H1 (cell line): ENCODE measurements around the gene ECD. TPM values are rescaled to one million over a fixed set of nuclear protein-coding genes. Genes with fewer than 3 reads are reported as not detected.
A peak's percentile ranks its signal among the peaks of the same experiment; 100 is the strongest.

Experiments used
- CTCF ChIA-PET: fragments of 300-600 bp; sonication (Branson Sonifier 250); formaldehyde crosslinking; loops from one replicate; lab custom pipeline; 2021; ENCODE audit not compliant: partially characterized antibody; lab: Charles Lee
- POLR2A ChIA-PET: fragments of 300-600 bp; sonication (Branson Sonifier 250); formaldehyde crosslinking; loops from one replicate; lab custom pipeline; 2021; ENCODE audit warnings: inconsistent platforms; ENCODE audit not compliant: partially characterized antibody; lab: Charles Lee
- DNase-seq, 2 experiments: peaks; one replicate each; pipeline versions ENCODE4 v3.0.0 to v3.0.0-alpha.2; 2010 to 2022; ENCODE audit warnings: low spot score in 2 of 2, low read depth in 1 of 2, mixed read lengths in 1 of 2
- FAIRE-seq: peaks from 2 replicates; lab custom pipeline; 2011; peaks lifted over from hg19 to GRCh38; lab: Jason Lieb, UNC
- H2AFZ ChIP-seq: 2 replicates; pipeline ENCODE4 v1.8.1; 2012; ENCODE audit warnings: low read length, inconsistent platforms
- H2AK5ac ChIP-seq: 2 replicates; pipeline ENCODE4 v1.6.1; 2013; ENCODE audit warnings: low read depth, low read length
- H2BK120ac ChIP-seq: replicated peaks from 2 replicates; pipeline ENCODE3; 2013; ENCODE audit warnings: low read depth, low read length, inconsistent platforms
- H2BK12ac ChIP-seq: 2 replicates; pipeline ENCODE4 v1.6.1; 2013; ENCODE audit warnings: low read depth, low read length
- H2BK15ac ChIP-seq: 2 replicates; pipeline ENCODE4 v1.6.1; 2013; ENCODE audit warnings: low read length
- H2BK20ac ChIP-seq: 2 replicates; pipeline ENCODE4 v1.6.1; 2013; ENCODE audit warnings: low read length
- H2BK5ac ChIP-seq: 2 replicates; pipeline ENCODE4 v1.6.1; 2013; ENCODE audit warnings: low read depth, low read length
- H3K14ac ChIP-seq: 2 replicates; pipeline ENCODE4 v1.6.1; 2013; ENCODE audit warnings: inconsistent platforms; ENCODE audit not compliant: insufficient read length
- H3K18ac ChIP-seq: 2 replicates; pipeline ENCODE4 v1.6.1; 2013; ENCODE audit warnings: low read length; ENCODE audit errors: extremely low read depth
- H3K23ac ChIP-seq: 2 replicates; pipeline ENCODE4 v1.6.1; 2013; ENCODE audit warnings: inconsistent platforms; ENCODE audit not compliant: insufficient read length
- H3K23me2 ChIP-seq: 2 replicates; pipeline ENCODE4 v1.6.1; 2013; ENCODE audit warnings: low read depth, low read length
- H3K27ac ChIP-seq: 2 replicates; pipeline ENCODE4 v1.6.1; 2011; ENCODE audit warnings: low read depth, low read length, inconsistent platforms
- H3K27me3 ChIP-seq, 4 experiments: replicated peaks in 1 of 4; 1 replicate in 1 of 4; 2 replicates in 3 of 4; pipeline versions ENCODE4 v1.6.1 to v1.8.1; 2011 to 2013; ENCODE audit warnings: low read length in 3 of 4, mild to moderate bottlenecking in 3 of 4, inconsistent platforms in 2 of 4, mixed read lengths in 2 of 4, moderate library complexity in 1 of 4; ENCODE audit not compliant: control insufficient read depth in 3 of 4, insufficient read depth in 3 of 4; ENCODE audit errors: extremely low read depth in 1 of 4
- H3K36me3 ChIP-seq, 4 experiments: 2 replicates each; pipeline versions ENCODE4 v1.6.1 to v1.8.1; 2011 to 2013; ENCODE audit warnings: mild to moderate bottlenecking in 4 of 4, low read length in 3 of 4, moderate library complexity in 2 of 4, control low read depth in 1 of 4, inconsistent platforms in 1 of 4; ENCODE audit not compliant: insufficient read depth in 4 of 4, control insufficient read depth in 2 of 4
- H3K4ac ChIP-seq: replicated peaks from 2 replicates; pipeline ENCODE3; 2013; ENCODE audit warnings: low read length, low read depth, mixed read lengths, inconsistent platforms; ENCODE audit not compliant: insufficient read length
- H3K4me1 ChIP-seq, 4 experiments: replicated peaks in 1 of 4; 1 replicate in 1 of 4; 2 replicates in 3 of 4; pipeline versions ENCODE4 v1.6.1 to v1.8.1; 2011 to 2013; ENCODE audit warnings: low read length in 3 of 4, inconsistent platforms in 2 of 4, mixed read lengths in 1 of 4; ENCODE audit not compliant: insufficient read depth in 4 of 4, control insufficient read depth in 3 of 4
- H3K4me2 ChIP-seq, 2 experiments: 2 replicates each; pipeline versions ENCODE4 v1.6.1 to v1.8.1; 2011 to 2013; ENCODE audit warnings: low read depth in 2 of 2, low read length in 2 of 2, control low read depth in 1 of 2, inconsistent platforms in 1 of 2, mild to moderate bottlenecking in 1 of 2; ENCODE audit not compliant: insufficient read depth in 1 of 2
- H3K4me3 ChIP-seq, 4 experiments: fragments of 200-600, 300-600 bp in 1 of 4; sonication (generic), shearing (Covaris generic), sonication (Bioruptor Twin) in 1 of 4; 2 replicates each; pipeline versions ENCODE4 v1.5.1 to v1.8.1; 2011 to 2016; ENCODE audit warnings: low read length in 4 of 4, low read depth in 3 of 4, control low read depth in 2 of 4, inconsistent platforms in 2 of 4, mild to moderate bottlenecking in 2 of 4, mixed read lengths in 1 of 4, moderate library complexity in 1 of 4; ENCODE audit not compliant: insufficient read depth in 2 of 4; ENCODE audit errors: extremely low read depth in 1 of 4
- H3K56ac ChIP-seq: replicated peaks from 2 replicates; pipeline ENCODE3; 2013; ENCODE audit warnings: low read depth, mild to moderate bottlenecking, mixed read lengths, low read length, inconsistent platforms; ENCODE audit not compliant: insufficient read length
- H3K79me1 ChIP-seq: 2 replicates; pipeline ENCODE4 v1.6.1; 2013; ENCODE audit warnings: low read depth, low read length, control low read depth
- H3K79me2 ChIP-seq, 2 experiments: 2 replicates each; pipeline versions ENCODE4 v1.6.1 to v1.8.1; 2012 to 2013; ENCODE audit warnings: low read length in 2 of 2, mild to moderate bottlenecking in 2 of 2, inconsistent platforms in 1 of 2; ENCODE audit not compliant: insufficient read depth in 2 of 2, control insufficient read depth in 1 of 2
- H3K9ac ChIP-seq, 4 experiments: replicated peaks in 1 of 4; 1 replicate in 1 of 4; 2 replicates in 3 of 4; pipeline versions ENCODE4 v1.6.1 to v1.8.1; 2011 to 2013; ENCODE audit warnings: low read depth in 3 of 4, low read length in 3 of 4, control low read depth in 2 of 4, mild to moderate bottlenecking in 2 of 4, moderate library complexity in 2 of 4, inconsistent platforms in 1 of 4; ENCODE audit errors: extremely low read depth in 1 of 4
- H3K9me3 ChIP-seq, 2 experiments: 2 replicates each; pipeline versions ENCODE4 v1.6.1 to v1.8.1; 2012 to 2013; ENCODE audit warnings: mild to moderate bottlenecking in 2 of 2, moderate library complexity in 2 of 2, control low read depth in 1 of 2, inconsistent platforms in 1 of 2, low read depth in 1 of 2, low read length in 1 of 2, mixed read lengths in 1 of 2; ENCODE audit not compliant: insufficient read depth in 2 of 2
- H4K20me1 ChIP-seq, 2 experiments: replicated peaks in 1 of 2; 2 replicates each; pipeline versions ENCODE3 to v1.8.1; 2011 to 2013; ENCODE audit warnings: inconsistent platforms in 2 of 2, low read length in 2 of 2, mild to moderate bottlenecking in 1 of 2; ENCODE audit not compliant: insufficient read depth in 2 of 2, control insufficient read depth in 1 of 2
- H4K5ac ChIP-seq: 2 replicates; pipeline ENCODE4 v1.6.1; 2013; ENCODE audit warnings: low read length, low read depth, mixed read lengths, inconsistent platforms; ENCODE audit not compliant: insufficient read length
- H4K8ac ChIP-seq: 2 replicates; pipeline ENCODE4 v1.8.0; 2013; ENCODE audit warnings: mild to moderate bottlenecking, moderate library complexity, low read length, inconsistent platforms; ENCODE audit not compliant: insufficient read depth; ENCODE audit errors: extremely low read depth
- H4K91ac ChIP-seq: replicated peaks from 2 replicates; pipeline ENCODE3; 2013; ENCODE audit warnings: low read length, mixed read lengths, inconsistent platforms; ENCODE audit not compliant: insufficient read length
- PHF8 ChIP-seq: fragments of 200-600 bp; sonication (generic); conservative IDR thresholded peaks from 2 replicates; pipeline ENCODE4 v1.7.1; 2012; ENCODE audit warnings: low read depth, mild to moderate bottlenecking, inconsistent platforms, low read length, moderate library complexity
- POU5F1 ChIP-seq: IDR thresholded peaks from 2 replicates; pipeline ENCODE4 v1.6.1; 2011; ENCODE audit warnings: low read depth, mild to moderate bottlenecking, low read length, moderate library complexity
- WGBS, 2 experiments: shearing (Covaris generic) in 1 of 2; methylation state at CpG; one replicate each; pipeline versions ENCODE4 v1.1.6 to v1.1.7; 2013 to 2015; ENCODE audit warnings: low lambda C conversion rate in 2 of 2, mixed read lengths in 2 of 2, inconsistent platforms in 1 of 2, low coverage in 1 of 2, missing lambda C conversion rate in 1 of 2; ENCODE audit not compliant: insufficient replicate concordance in 2 of 2, insufficient coverage in 1 of 2, insufficient read length in 1 of 2; ENCODE audit errors: extremely low coverage in 1 of 2, missing lambda C conversion rate in 1 of 2; 5-methylcytosine and 5-hydroxymethylcytosine counted together
- polyA plus RNA-seq, 7 experiments: library from polyadenylated mRNA; depleted of rRNA in 3 of 7; stranded (reverse) in 5 of 7; unstranded in 2 of 7; fragments of >200 nt in 5 of 7; fragments of 200-250 nt in 2 of 7; gene quantifications; 1 replicate in 5 of 7; 2 replicates in 1 of 7; 4 replicates in 1 of 7; pipeline versions ENCODE4 v1.2.1 to v1.2.3, GENCODE V29; 2011 to 2013; ENCODE audit warnings: missing spikeins in 2 of 7, mixed read lengths in 2 of 7
- total RNA-seq: library from RNA; stranded (reverse); fragmentation: NEBNext Ultra II Directional; extraction: Animal tissue kit (Norgen Biotek cat#: 25700); gene quantifications from 2 replicates; pipeline ENCODE4 v1.2.1, GENCODE V29; 2021

ECD gene
- total and polyA plus RNA-seq, 2 of the 8 experiments (the other 6 are each of a cell fraction or from before 2014, with no cell fraction given), result 27.1 to 38.0 TPM

- CTCF ChIA-PET, result interaction anchor here (1.2 kb wide), 1 partner anchor 9 kb away, joined by 4 read pairs; no protein-coding TSS in a partner anchor
- no peak overlapping the region for H3K23ac ChIP-seq
- H3K27ac ChIP-seq, result peak overlapping the region; percentile 85
- DNase-seq, result no peak
- FAIRE-seq, result no peak
- H3K56ac ChIP-seq, result peak overlapping the region; percentile 5
- no peak overlapping the region for H2AK5ac ChIP-seq
- peaks cover 0 to 5% of the 10 kb centered on the region in 2 experiments for H4K20me1 ChIP-seq
- H2BK120ac ChIP-seq, result no peak overlapping the region
- POLR2A ChIA-PET, result interaction anchor here (1.0 to 2.3 kb wide), 5 partner anchors 9 to 79 kb away, joined by 3 to 10 read pairs (median 4); partner anchors contain the start of genes DNAJC9, NUDT13 and P4HA1
- peaks cover 2 to 14% (median 11%) of the 10 kb centered on the region in 4 experiments; a peak in 6 of 8 replicates for H3K36me3 ChIP-seq
- H3K4me2 ChIP-seq, result peak overlapping the region; percentile 70 to 77
- H3K4me3 ChIP-seq, result peak overlapping the region; percentile 88 to 99 (median 94)
- H3K23me2 ChIP-seq, result no peaks in the 10 kb centered on the region; the same call in 1 of the 2 replicates
- no peak overlapping the region for H3K18ac ChIP-seq
- no peak overlapping the region for H2BK20ac ChIP-seq
- H4K91ac ChIP-seq, result no peak overlapping the region
- peak overlapping the region; percentile 63 for H4K5ac ChIP-seq
- H3K79me2 ChIP-seq, result peaks cover 9 to 53% of the 10 kb centered on the region in 2 experiments
- peak overlapping the region; percentile 68; the same call in 1 of the 2 replicates for H2AFZ ChIP-seq
- peak overlapping the region; percentile 59 to 94 (median 92) for H3K9ac ChIP-seq
- H4K8ac ChIP-seq, result no peak overlapping the region; the same call in 1 of the 2 replicates
- H3K79me1 ChIP-seq, result peaks cover 5% of the 10 kb centered on the region; the same call in 1 of the 2 replicates
- no peak overlapping the region for H3K4ac ChIP-seq
- H3K4me1 ChIP-seq, result no peaks in the 10 kb centered on the region; a peak in 2 of 7 replicates
- WGBS, 2 experiments, result 12% methylated on average over 5 of the region's 5 CpGs; no CpG with 5 or more reads in 1 of the 2 experiments
- peak overlapping the region; percentile 76 for H2BK5ac ChIP-seq
- no peak overlapping the region for H2BK12ac ChIP-seq
- H3K9me3 ChIP-seq, result no peaks in the 10 kb centered on the region; a peak in 1 of 4 replicates
- TF ChIP-seq POU5F1 (no peak), PHF8 (no peak)
- no peak overlapping the region for H3K14ac ChIP-seq
- no peak overlapping the region for H2BK15ac ChIP-seq
- no peaks in the 10 kb centered on the region for H3K27me3 ChIP-seq
Observed at GRCh38 chr10:73167458-73167782, 388 bp downstream of the ECD start.
